ENCODE results near the gene SQSTM1. TPM values are rescaled to one million over a fixed set of nuclear protein-coding genes. Genes with fewer than 3 reads are reported as not detected.
"Not testable (repeated sequence)": the region's sequence is repeated elsewhere in the genome, so short reads cannot be mapped to it uniquely, and the experiment has no call there.

SQSTM1 gene
- total and polyA plus RNA-seq, 2 experiments from 2014 or later = 211 to 265 TPM

DNA sequence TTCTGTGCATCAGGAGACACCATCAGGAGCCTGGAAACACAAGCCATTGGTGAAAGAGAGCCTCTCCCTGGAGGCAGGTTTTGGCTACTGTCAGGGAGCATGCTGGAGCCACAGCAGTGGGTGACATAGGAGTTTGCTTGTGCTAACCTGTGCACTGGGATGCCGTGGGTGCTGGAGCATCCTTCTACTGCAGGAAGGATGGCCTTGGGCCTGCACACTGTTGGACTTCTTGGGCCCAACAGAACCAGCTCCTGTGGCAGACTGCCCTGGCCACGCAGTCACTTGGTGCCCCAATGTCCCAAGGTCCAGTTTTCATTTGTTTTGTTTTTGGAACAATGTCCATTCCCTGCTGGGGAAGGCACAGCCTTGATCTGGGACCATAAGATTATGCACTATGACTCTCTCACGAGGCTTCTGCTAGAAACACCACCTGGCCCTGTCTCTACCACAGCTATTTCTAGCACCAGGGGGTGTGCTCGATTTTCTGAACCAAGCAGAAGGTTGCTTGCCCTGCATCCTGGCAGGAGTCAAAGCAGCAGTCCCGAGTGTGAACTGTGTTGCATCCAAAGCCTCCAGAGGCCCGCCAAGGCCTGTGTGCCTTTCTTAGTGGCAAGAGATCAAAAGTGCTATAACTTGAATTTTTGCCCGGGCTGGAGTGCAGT is 32.4 kb upstream of the SQSTM1 start:
- Histone ChIP-seq H3K4me2 (ENCODE audit: unreplicated experiment) (no peak overlapping the region), H3K9me3 (ENCODE audit: low read depth) (no peaks in the 10 kb centered on the region), H3F3A (ENCODE audit: insufficient read depth) (no peaks in the 10 kb centered on the region), H4K20me1 (ENCODE audit: insufficient read depth) (no peaks in the 10 kb centered on the region), H3K4me1 (ENCODE audit: insufficient read depth) (no peaks in the 10 kb centered on the region), H3K4me3 (no peak overlapping the region), H3K27me3 (replicated peaks; ENCODE audit: insufficient read depth) (no peaks in the 10 kb centered on the region), H3K79me2 (ENCODE audit: insufficient read depth) (no peaks in the 10 kb centered on the region), H3K9ac (no peak overlapping the region), H2AFZ (no peak overlapping the region), H3K9me2 (ENCODE audit: insufficient read depth) (no peaks in the 10 kb centered on the region), H3K36me3 (ENCODE audit: low read depth) (no peaks in the 10 kb centered on the region), H3K27ac (no peak overlapping the region)
- DNase-seq = no peak
- 66 to 70% methylated on average over 7 of the region's 7 CpGs for WGBS, 2 experiments (ENCODE audit: low coverage in 1 of 2, low lambda C conversion rate in 2 of 2, missing lambda C conversion rate in 2 of 2)
- in situ Hi-C loops (cut with MboI) = no loop called here
- TF ChIP-seq EZH2 (IDR thresholded peaks at IDR 0.05; ENCODE audit: insufficient read depth, poor library complexity, severe bottlenecking) (no peak), EZH2phosphoT487 (IDR thresholded peaks at IDR 0.05; ENCODE audit: insufficient read depth, low read depth) (no peak)

DNA sequence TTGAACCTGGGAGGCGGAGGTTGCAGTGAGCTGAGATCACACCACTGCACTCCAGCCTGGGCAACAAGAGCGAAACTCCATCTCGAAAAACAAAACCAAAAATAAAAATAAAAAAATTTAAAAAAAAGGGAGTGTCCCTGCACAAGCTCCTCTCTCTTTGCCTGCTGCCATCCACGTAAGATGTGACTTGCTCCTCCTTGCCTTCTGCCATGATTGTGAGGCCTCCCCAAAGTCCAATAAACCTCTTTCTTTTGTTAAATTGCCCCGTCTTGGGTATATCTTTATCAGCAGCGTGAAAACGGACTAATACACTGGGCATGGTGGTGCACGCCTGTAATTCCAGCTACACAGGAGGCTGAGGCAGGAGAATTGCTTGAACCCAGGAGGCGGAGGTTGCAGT is 31.4 kb upstream of the SQSTM1 start:
- H3K9ac ChIP-seq; H2AFZ ChIP-seq; H3K27ac ChIP-seq; H3K9me2 ChIP-seq (ENCODE audit: insufficient read depth); H4K20me1 ChIP-seq (ENCODE audit: insufficient read depth); H3K27me3 ChIP-seq (replicated peaks; ENCODE audit: insufficient read depth); H3K79me2 ChIP-seq (ENCODE audit: insufficient read depth); H3K4me2 ChIP-seq (ENCODE audit: unreplicated experiment); in situ Hi-C loops (cut with MboI); H3K9me3 ChIP-seq (ENCODE audit: low read depth); H3K36me3 ChIP-seq (ENCODE audit: low read depth); H3F3A ChIP-seq (ENCODE audit: insufficient read depth); H3K4me1 ChIP-seq (ENCODE audit: insufficient read depth); H3K4me3 ChIP-seq; DNase-seq: not testable (repeated sequence)
- 90 to 93% methylated on average over 8 to 9 of the region's 9 CpGs for WGBS, 2 experiments (ENCODE audit: low coverage in 1 of 2, low lambda C conversion rate in 2 of 2, missing lambda C conversion rate in 2 of 2)

DNA sequence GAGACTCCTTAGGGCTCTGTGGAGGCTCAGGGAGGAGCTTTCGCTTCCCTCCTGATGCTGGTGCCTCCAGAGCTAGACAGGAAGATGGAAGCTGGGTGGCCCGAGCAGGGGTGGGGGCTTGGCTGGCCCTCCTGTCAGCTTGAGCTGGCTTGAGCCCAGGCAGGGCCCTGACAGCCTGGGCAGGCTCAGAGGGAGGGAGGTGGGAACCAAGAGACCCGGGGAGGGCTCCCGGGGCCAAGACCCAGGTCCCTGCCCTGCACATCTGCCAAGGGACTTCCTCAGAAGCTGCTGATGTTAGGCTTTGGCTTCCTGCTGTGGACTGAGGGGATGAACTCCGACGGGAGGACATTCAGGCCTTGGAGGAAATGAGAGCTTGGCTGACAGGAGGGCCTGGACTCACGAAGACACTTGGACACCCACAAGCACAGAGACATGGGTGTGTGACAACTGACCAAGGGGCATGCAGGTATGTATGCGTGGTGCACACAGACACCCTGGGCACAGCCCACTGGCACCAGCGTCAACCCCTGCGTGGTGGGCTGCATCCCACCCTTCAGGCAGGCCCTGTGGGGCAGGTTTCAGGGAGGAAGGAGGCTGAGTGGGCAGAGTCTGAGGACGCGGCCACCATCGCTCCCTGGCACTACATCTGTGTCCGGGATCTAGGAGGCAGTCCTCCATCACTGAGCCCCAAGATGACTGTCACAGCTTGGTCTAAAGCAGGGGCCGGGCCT is 28.7 kb upstream of the SQSTM1 start:
- 65 to 70% methylated on average over 15 of the region's 15 CpGs for WGBS, 2 experiments (ENCODE audit: low coverage in 1 of 2, low lambda C conversion rate in 2 of 2, missing lambda C conversion rate in 2 of 2)
- no peak overlapping the region for H2AFZ ChIP-seq
- H3K27ac ChIP-seq = no peak overlapping the region
- no peak overlapping the region for H3K4me3 ChIP-seq
- H3K27me3 ChIP-seq (replicated peaks; ENCODE audit: insufficient read depth) = no peaks in the 10 kb centered on the region
- H3K9me2 ChIP-seq (ENCODE audit: insufficient read depth) = no peaks in the 10 kb centered on the region
- H3K9me3 ChIP-seq (ENCODE audit: low read depth) = no peaks in the 10 kb centered on the region
- no peaks in the 10 kb centered on the region for H3K36me3 ChIP-seq (ENCODE audit: low read depth)
- no peaks in the 10 kb centered on the region for H3K79me2 ChIP-seq (ENCODE audit: insufficient read depth)
- H4K20me1 ChIP-seq (ENCODE audit: insufficient read depth) = no peaks in the 10 kb centered on the region
- in situ Hi-C loops (cut with MboI) = no loop called here
- DNase-seq = no peak
- no peak overlapping the region for H3K9ac ChIP-seq
- H3K4me2 ChIP-seq (ENCODE audit: unreplicated experiment) = no peak overlapping the region
- TF ChIP-seq EZH2phosphoT487 (IDR thresholded peaks at IDR 0.05; ENCODE audit: insufficient read depth, low read depth) (no peak), EZH2 (IDR thresholded peaks at IDR 0.05; ENCODE audit: insufficient read depth, poor library complexity, severe bottlenecking) (no peak)
- H3F3A ChIP-seq (ENCODE audit: insufficient read depth) = peaks cover 5% of the 10 kb centered on the region
- no peaks in the 10 kb centered on the region for H3K4me1 ChIP-seq (ENCODE audit: insufficient read depth)

DNA sequence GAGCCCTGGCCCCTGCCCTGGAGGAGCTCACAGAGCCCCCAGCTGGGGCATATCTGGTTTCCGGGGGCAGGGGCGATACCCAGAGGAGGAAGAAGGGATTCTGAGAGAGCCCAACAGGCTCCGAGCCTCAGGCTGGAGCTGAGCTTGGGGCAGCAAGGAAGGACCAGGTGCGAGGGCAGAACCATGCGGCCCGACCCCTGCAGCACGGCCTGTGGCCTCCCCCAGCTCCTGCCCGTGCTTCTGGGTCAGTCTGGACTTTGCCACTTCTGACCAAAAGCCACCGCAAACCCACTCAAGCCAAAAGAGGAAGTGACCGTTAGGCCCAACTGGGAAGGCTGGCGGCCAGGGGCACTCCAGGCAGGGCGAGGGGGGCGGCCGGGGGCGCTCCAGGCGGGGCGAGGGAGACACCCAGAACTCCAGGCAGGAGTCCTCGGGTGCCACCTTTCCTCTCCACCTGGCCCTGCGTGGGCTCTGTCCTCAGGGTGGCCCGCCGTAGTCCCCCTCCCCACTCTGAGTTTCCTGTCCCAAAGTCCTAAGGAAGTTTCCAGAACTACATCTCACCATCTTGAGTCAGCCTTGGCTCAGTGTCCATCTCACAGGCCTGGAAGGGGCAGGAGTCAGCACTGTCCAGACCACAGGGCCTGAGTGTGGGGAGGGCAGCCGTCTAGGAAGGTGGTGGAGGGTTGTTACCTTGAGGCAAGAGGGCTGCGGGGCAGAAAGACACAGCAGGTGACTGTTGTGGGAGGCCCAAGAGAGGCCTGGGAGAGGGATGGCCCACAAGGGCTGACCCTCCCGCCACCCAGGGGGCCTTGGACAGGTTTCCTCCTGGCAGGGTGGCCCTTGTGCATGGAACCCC is 27.9 kb upstream of the SQSTM1 start:
- no peaks in the 10 kb centered on the region for H3K9me2 ChIP-seq (ENCODE audit: insufficient read depth)
- no peak overlapping the region for H3K9ac ChIP-seq
- H4K20me1 ChIP-seq (ENCODE audit: insufficient read depth) = no peaks in the 10 kb centered on the region
- no peak for DNase-seq
- no peak overlapping the region for H3K27ac ChIP-seq
- peaks cover 4% of the 10 kb centered on the region; the same call in 1 of the 2 replicates for H3K36me3 ChIP-seq (ENCODE audit: low read depth)
- H3K9me3 ChIP-seq (ENCODE audit: low read depth) = no peaks in the 10 kb centered on the region
- no peak overlapping the region for H3K4me3 ChIP-seq
- 91 to 94% methylated on average over 20 to 24 of the region's 24 CpGs for WGBS, 2 experiments (ENCODE audit: low coverage in 1 of 2, low lambda C conversion rate in 2 of 2, missing lambda C conversion rate in 2 of 2)
- H3K79me2 ChIP-seq (ENCODE audit: insufficient read depth) = no peaks in the 10 kb centered on the region
- H3K4me1 ChIP-seq (ENCODE audit: insufficient read depth) = no peaks in the 10 kb centered on the region
- TF ChIP-seq EZH2phosphoT487 (IDR thresholded peaks at IDR 0.05; ENCODE audit: insufficient read depth, low read depth) (no peak), EZH2 (IDR thresholded peaks at IDR 0.05; ENCODE audit: insufficient read depth, poor library complexity, severe bottlenecking) (no peak)
- peaks cover 5% of the 10 kb centered on the region for H3F3A ChIP-seq (ENCODE audit: insufficient read depth)
- no peaks in the 10 kb centered on the region for H3K27me3 ChIP-seq (replicated peaks; ENCODE audit: insufficient read depth)
- H2AFZ ChIP-seq = no peak overlapping the region; the same call in 1 of the 2 replicates
- in situ Hi-C loops (cut with MboI) = no loop called here
- no peak overlapping the region for H3K4me2 ChIP-seq (ENCODE audit: unreplicated experiment)

Data from GM23248 (cell line).